ENCODE data around the gene FGB. TPM values are rescaled to one million over a fixed set of nuclear protein-coding genes. Genes with fewer than 3 reads are reported as not detected.

FGB gene
- total and polyA plus RNA-seq, 9 of the 15 experiments (the other 6 are each of a cell fraction or from before 2014, with no cell fraction given), result 0.07 to 1.9 (median 0.13) TPM; not detected in 6

GRCh38 chr4:154559494-154560418 is 3.1 kb upstream of the FGB start (continued):
- TF ChIP-seq NR2C1 (IDR thresholded peaks at IDR 0.05) (no peak), NR2C1 (tag; IDR thresholded peaks at IDR 0.05) (no peak), HIVEP1 (CRISPR knock-in tag; IDR thresholded peaks at IDR 0.05) (no peak), NR2C2 (CRISPR knock-in tag; IDR thresholded peaks at IDR 0.05) (no peak), NR2C2 (tag; IDR thresholded peaks at IDR 0.05) (no peak), MAFG (tag; conservative IDR thresholded peaks at IDR 0.05) (no peak), ZNF239 (CRISPR knock-in tag; IDR thresholded peaks at IDR 0.05) (no peak), SIX5 (IDR thresholded peaks at IDR 0.05; ENCODE audit: borderline replicate concordance in 1 of 2, insufficient read depth in 1 of 2, low read depth in 1 of 2, low read length in 2 of 2) (no peak), ETS2 (tag; IDR thresholded peaks at IDR 0.05; ENCODE audit: borderline replicate concordance, poor library complexity, severe bottlenecking) (no peak), PHF21A (IDR thresholded peaks at IDR 0.05; ENCODE audit: borderline replicate concordance, low read depth) (no peak), ATF3 (IDR thresholded peaks at IDR 0.05) (peak; percentile 70), ATF3 (CRISPR knock-in tag; conservative IDR thresholded peaks at IDR 0.05) (no peak), TRIM28 (IDR thresholded peaks at IDR 0.05) (no peak), CUX1 (CRISPR knock-in tag; IDR thresholded peaks at IDR 0.05) (no peak), SLC30A9 (CRISPR knock-in tag; IDR thresholded peaks at IDR 0.05) (no peak), ETS1 (conservative IDR thresholded peaks at IDR 0.05; ENCODE audit: control insufficient read depth, low read depth, low read length) (no peak), MTA1 (IDR thresholded peaks at IDR 0.05; ENCODE audit: borderline replicate concordance) (no peak), FOSL1 (tag; conservative IDR thresholded peaks at IDR 0.05) (no peak)
- TF ChIP-seq, protein P1, sequence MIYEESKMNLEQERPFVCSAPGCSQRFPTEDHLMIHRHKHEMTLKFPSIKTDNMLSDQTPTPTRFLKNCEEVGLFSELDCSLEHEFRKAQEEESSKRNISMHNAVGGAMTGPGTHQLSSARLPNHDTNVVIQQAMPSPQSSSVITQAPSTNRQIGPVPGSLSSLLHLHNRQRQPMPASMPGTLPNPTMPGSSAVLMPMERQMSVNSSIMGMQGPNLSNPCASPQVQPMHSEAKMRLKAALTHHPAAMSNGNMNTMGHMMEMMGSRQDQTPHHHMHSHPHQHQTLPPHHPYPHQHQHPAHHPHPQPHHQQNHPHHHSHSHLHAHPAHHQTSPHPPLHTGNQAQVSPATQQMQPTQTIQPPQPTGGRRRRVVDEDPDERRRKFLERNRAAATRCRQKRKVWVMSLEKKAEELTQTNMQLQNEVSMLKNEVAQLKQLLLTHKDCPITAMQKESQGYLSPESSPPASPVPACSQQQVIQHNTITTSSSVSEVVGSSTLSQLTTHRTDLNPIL (CRISPR knock-in tag; IDR thresholded peaks at IDR 0.05), result no peak

Data from K562 (cell line).